ENCODE results near the gene DCP2. TPM values are rescaled to one million over a fixed set of nuclear protein-coding genes. Genes with fewer than 3 reads are reported as not detected.
"Not testable (repeated sequence)": the region's sequence is repeated elsewhere in the genome, so short reads cannot be mapped to it uniquely, and the experiment has no call there.

The DCP2 gene
- total RNA-seq, 2 donors from 2014 or later: 10.8 to 12.8 TPM

- Histone ChIP-seq H3K4me3 (no peak overlapping the region), H3K4me1 (no peaks in the 10 kb centered on the region), H3K9me3 (no peaks in the 10 kb centered on the region), H3K27me3 (no peaks in the 10 kb centered on the region), H3K36me3 (no peaks in the 10 kb centered on the region), H3K27ac (no peak overlapping the region)
- DNase-seq (ENCODE audit: low spot score): no peak
- TF ChIP-seq CTCF (IDR thresholded peaks at IDR 0.05): no peak
These were observed 25.4 kb upstream of the DCP2 start for GRCh38 chr5:112951124-112951702.

GRCh38 chr5:112956606-112957005, 20.0 kb upstream of the DCP2 start:
- DNase-seq (ENCODE audit: low spot score): no peak
- H3K27ac ChIP-seq: no peak overlapping the region
- H3K4me1 ChIP-seq: peaks cover 0 to 32% of the 10 kb centered on the region in 2 donors
- H3K27me3 ChIP-seq: no peaks in the 10 kb centered on the region
- no peaks in the 10 kb centered on the region for H3K36me3 ChIP-seq
- no peaks in the 10 kb centered on the region for H3K9me3 ChIP-seq
- TF ChIP-seq CTCF (IDR thresholded peaks at IDR 0.05): no peak
- no peak overlapping the region for H3K4me3 ChIP-seq

GRCh38 chr5:112957036-112957808, 19.4 kb upstream of the DCP2 start:
- TF ChIP-seq CTCF (IDR thresholded peaks at IDR 0.05): no peak
- no peaks in the 10 kb centered on the region for H3K27me3 ChIP-seq
- no peaks in the 10 kb centered on the region for H3K36me3 ChIP-seq
- H3K4me1 ChIP-seq: peaks cover 0 to 32% of the 10 kb centered on the region in 2 donors
- DNase-seq (ENCODE audit: low spot score): no peak
- no peak overlapping the region for H3K4me3 ChIP-seq
- H3K27ac ChIP-seq: no peak overlapping the region
- H3K9me3 ChIP-seq: no peaks in the 10 kb centered on the region

- H3K9me3 ChIP-seq: no peaks in the 10 kb centered on the region
- no peaks in the 10 kb centered on the region for H3K27me3 ChIP-seq
- no peak for TF ChIP-seq CTCF (IDR thresholded peaks at IDR 0.05)
- peaks cover 0 to 32% of the 10 kb centered on the region in 2 donors for H3K4me1 ChIP-seq
- no peak overlapping the region for H3K4me3 ChIP-seq
- DNase-seq (ENCODE audit: low spot score): peak; percentile 62
- peak overlapping the region; percentile 39 to 57 for H3K27ac ChIP-seq
- H3K36me3 ChIP-seq: no peaks in the 10 kb centered on the region
These were observed 18.2 kb upstream of the DCP2 start for GRCh38 chr5:112958093-112959088.

GRCh38 chr5:112959872-112960271, 16.7 kb upstream of the DCP2 start:
- not testable (repeated sequence) for H3K9me3 ChIP-seq; H3K27ac ChIP-seq; H3K36me3 ChIP-seq; H3K4me3 ChIP-seq; DNase-seq (ENCODE audit: low spot score); H3K27me3 ChIP-seq
- peaks cover 0 to 32% of the 10 kb centered on the region in 2 donors for H3K4me1 ChIP-seq

- Histone ChIP-seq H3K27ac (no peak overlapping the region), H3K27me3 (no peaks in the 10 kb centered on the region)
- TF ChIP-seq CTCF (IDR thresholded peaks at IDR 0.05): no peak
These were observed 16.3 kb upstream of the DCP2 start for GRCh38 chr5:112960315-112960714.

More at GRCh38 chr5:112960315-112960714, 16.3 kb upstream of the DCP2 start:
- Histone ChIP-seq H3K9me3 (no peaks in the 10 kb centered on the region), H3K36me3 (no peaks in the 10 kb centered on the region), H3K4me1 (peaks cover 0 to 32% of the 10 kb centered on the region in 2 donors), H3K4me3 (no peak overlapping the region)
- DNase-seq (ENCODE audit: low spot score): no peak
